K562 (cell line): ENCODE measurements around the gene PDZK1IP1. TPM values are rescaled to one million over a fixed set of nuclear protein-coding genes. Genes with fewer than 3 reads are reported as not detected.
A peak's percentile ranks its signal among the peaks of the same experiment; 100 is the strongest.

Experiments
- CBFA2T3 ChIP-seq: fragments of 450-650 bp; IDR thresholded peaks from 2 replicates; pipeline ENCODE4 v1.6.1; 2017
- CC2D1A ChIP-seq: fragments of 450-650 bp; IDR thresholded peaks from 2 replicates; pipeline ENCODE4 v1.6.1; 2017; ENCODE audit warnings: mild to moderate bottlenecking
- HOXB6 ChIP-seq: fragments of 250-450 bp; sonication (Bioruptor Pico); IDR thresholded peaks from 2 replicates; pipeline ENCODE4 v1.5.1; 2022; ENCODE audit warnings: mild to moderate bottlenecking, borderline replicate concordance
- IFI16 ChIP-seq: fragments of 250-450 bp; sonication (Bioruptor Pico); IDR thresholded peaks from 2 replicates; pipeline ENCODE4 v2.1.2; 2022; ENCODE audit warnings: mild to moderate bottlenecking, inconsistent platforms
- KLF10 ChIP-seq: fragments of 250-450 bp; sonication (Bioruptor Pico); IDR thresholded peaks from 2 replicates; pipeline ENCODE4 v1.6.1; 2021; ENCODE audit warnings: matching md5 sums
- MEF2D ChIP-seq: conservative IDR thresholded peaks from 2 replicates; pipeline ENCODE4 v1.6.1; 2016; ENCODE audit warnings: low read depth, missing genetic modification characterization, missing compliant biosample characterization
- PHTF2 ChIP-seq: fragments of 250-450 bp; sonication (Bioruptor Pico); IDR thresholded peaks from 2 replicates; pipeline ENCODE4 v1.5.0; 2021; ENCODE audit warnings: mild to moderate bottlenecking
- RBM22 ChIP-seq: fragments of 200-400 bp; formaldehyde crosslinking; IDR thresholded peaks from 2 replicates; pipeline ENCODE4 v1.6.1; 2018; ENCODE audit warnings: low read length, low read depth; ENCODE audit not compliant: poor library complexity, severe bottlenecking
- SIRT6 ChIP-seq: IDR thresholded peaks from one replicate; pipeline ENCODE4 v1.6.1; 2012; ENCODE audit warnings: low read depth, mild to moderate bottlenecking, control low read depth, inconsistent platforms, low read length, moderate library complexity
- SP2 ChIP-seq: IDR thresholded peaks from 2 replicates; pipeline ENCODE4 v1.6.1; 2011; ENCODE audit warnings: mild to moderate bottlenecking, low read depth, low read length, moderate library complexity; ENCODE audit not compliant: poor library complexity, severe bottlenecking; ENCODE audit errors: extremely low read depth
- ZNF384 ChIP-seq: IDR thresholded peaks from 2 replicates; pipeline ENCODE4 v1.6.1; 2012; ENCODE audit warnings: low read depth, low read length, improper control_type of control experiment
- ZNF75A ChIP-seq: fragments of 450-650 bp; formaldehyde crosslinking; IDR thresholded peaks from 2 replicates; pipeline ENCODE4 v1.4.0; 2020; ENCODE audit warnings: mild to moderate bottlenecking
- ZNF785 ChIP-seq: fragments of 250-450 bp; sonication (Bioruptor Pico); IDR thresholded peaks from 2 replicates; pipeline ENCODE4 v1.4.0; 2020; ENCODE audit warnings: mild to moderate bottlenecking
- polyA plus RNA-seq, 8 experiments: library from polyadenylated mRNA; depleted of rRNA in 4 of 8; stranded (reverse) in 5 of 8; unstranded in 3 of 8; fragments of >200 nt; fragmentation: Nextera tagmentation in 2 of 8; fragmentation: Illumina TruSeq in 1 of 8; extraction: Ambion mirVana in 2 of 8; extraction: Trizol in 1 of 8; gene quantifications; 2 replicates each; pipeline versions ENCODE4 v1.2.1 to v1.2.3, GENCODE V29; 2011 to 2014; ENCODE audit warnings: inconsistent platforms in 1 of 8, missing spikeins in 1 of 8
- total RNA-seq, 7 experiments: library from RNA; depleted of rRNA in 6 of 7; stranded (reverse); fragments of >200 nt in 6 of 7; fragmentation: Illumina TruSeq in 2 of 7; extraction: Trizol in 2 of 7; gene quantifications; 2 replicates each; pipeline versions ENCODE4 v1.2.1 to v1.2.3, GENCODE V29; 2011 to 2021; ENCODE audit warnings: low replicate concordance in 1 of 7
- TF ChIP-seq, protein P1 (sequence below): fragments of 250-450 bp; sonication (Bioruptor Pico); IDR thresholded peaks from 2 replicates; pipeline ENCODE4 v1.4.0; 2020; ENCODE audit warnings: mild to moderate bottlenecking, moderate library complexity, borderline replicate concordance
- TF ChIP-seq, protein P2 (sequence below): fragments of 450-650 bp; IDR thresholded peaks from 2 replicates; pipeline ENCODE4 v1.6.1; 2018; ENCODE audit warnings: mild to moderate bottlenecking, low read depth; ENCODE audit not compliant: partially characterized antibody
- TF ChIP-seq, protein P3 (sequence below): fragments of 250-450 bp; sonication (Bioruptor Pico); IDR thresholded peaks from 2 replicates; pipeline ENCODE4 v1.5.0; 2021; ENCODE audit warnings: mild to moderate bottlenecking, borderline replicate concordance

The PDZK1IP1 gene
- total and polyA plus RNA-seq, 9 of the 15 experiments (the other 6 are each of a cell fraction or from before 2014, with no cell fraction given): 0.17 to 0.68 (median 0.53) TPM; not detected in 2

DNA sequence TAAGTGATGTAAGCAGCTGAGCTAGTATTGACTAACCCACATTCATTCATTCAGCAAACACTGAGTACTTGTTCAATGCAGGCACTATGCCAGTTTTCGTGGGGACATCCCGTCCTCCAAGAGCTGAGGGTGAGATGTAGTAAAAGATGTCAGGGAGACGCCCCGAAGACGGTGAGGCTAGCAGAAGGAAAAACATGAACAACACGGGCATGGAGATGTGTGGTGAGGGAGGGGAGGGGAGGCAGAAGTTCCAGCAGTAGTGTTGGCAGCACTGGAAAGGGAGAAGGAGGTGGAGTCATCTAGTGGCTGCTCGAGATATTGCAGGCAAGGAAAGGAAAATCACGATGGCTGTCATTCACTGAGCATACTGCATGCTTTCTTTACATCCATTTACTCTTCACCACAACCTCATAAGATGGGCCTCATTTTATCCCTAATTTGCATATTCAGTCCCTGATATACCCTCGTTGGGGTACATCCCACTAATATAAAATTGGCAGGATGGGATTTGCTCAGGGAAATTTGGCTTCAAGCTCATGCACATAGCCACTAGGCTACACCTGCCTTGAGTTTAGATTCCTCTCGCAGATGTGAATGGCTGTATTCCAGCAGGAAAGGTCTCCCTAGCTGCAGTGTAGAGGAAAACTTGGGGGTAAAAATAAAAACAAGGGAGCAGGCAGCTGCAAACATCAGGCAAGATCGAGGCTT is 14.5 kb downstream of the PDZK1IP1 start (continued):
- TF ChIP-seq ZNF384 (no peak), KLF10 (CRISPR knock-in tag) (no peak), ZNF785 (CRISPR knock-in tag) (no peak), PHTF2 (no peak), SIRT6 (no peak), CBFA2T3 (no peak), CC2D1A (peak; percentile 58; the same call in 1 of the 2 replicates), IFI16 (no peak), ZNF75A (CRISPR knock-in tag) (no peak), MEF2D (tag) (no peak), HOXB6 (CRISPR knock-in tag) (no peak), SP2 (no peak), RBM22 (no peak)
- TF ChIP-seq, protein P1, sequence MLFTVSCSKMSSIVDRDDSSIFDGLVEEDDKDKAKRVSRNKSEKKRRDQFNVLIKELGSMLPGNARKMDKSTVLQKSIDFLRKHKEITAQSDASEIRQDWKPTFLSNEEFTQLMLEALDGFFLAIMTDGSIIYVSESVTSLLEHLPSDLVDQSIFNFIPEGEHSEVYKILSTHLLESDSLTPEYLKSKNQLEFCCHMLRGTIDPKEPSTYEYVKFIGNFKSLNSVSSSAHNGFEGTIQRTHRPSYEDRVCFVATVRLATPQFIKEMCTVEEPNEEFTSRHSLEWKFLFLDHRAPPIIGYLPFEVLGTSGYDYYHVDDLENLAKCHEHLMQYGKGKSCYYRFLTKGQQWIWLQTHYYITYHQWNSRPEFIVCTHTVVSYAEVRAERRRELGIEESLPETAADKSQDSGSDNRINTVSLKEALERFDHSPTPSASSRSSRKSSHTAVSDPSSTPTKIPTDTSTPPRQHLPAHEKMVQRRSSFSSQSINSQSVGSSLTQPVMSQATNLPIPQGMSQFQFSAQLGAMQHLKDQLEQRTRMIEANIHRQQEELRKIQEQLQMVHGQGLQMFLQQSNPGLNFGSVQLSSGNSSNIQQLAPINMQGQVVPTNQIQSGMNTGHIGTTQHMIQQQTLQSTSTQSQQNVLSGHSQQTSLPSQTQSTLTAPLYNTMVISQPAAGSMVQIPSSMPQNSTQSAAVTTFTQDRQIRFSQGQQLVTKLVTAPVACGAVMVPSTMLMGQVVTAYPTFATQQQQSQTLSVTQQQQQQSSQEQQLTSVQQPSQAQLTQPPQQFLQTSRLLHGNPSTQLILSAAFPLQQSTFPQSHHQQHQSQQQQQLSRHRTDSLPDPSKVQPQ (CRISPR knock-in tag): no peak
- TF ChIP-seq, protein P2, sequence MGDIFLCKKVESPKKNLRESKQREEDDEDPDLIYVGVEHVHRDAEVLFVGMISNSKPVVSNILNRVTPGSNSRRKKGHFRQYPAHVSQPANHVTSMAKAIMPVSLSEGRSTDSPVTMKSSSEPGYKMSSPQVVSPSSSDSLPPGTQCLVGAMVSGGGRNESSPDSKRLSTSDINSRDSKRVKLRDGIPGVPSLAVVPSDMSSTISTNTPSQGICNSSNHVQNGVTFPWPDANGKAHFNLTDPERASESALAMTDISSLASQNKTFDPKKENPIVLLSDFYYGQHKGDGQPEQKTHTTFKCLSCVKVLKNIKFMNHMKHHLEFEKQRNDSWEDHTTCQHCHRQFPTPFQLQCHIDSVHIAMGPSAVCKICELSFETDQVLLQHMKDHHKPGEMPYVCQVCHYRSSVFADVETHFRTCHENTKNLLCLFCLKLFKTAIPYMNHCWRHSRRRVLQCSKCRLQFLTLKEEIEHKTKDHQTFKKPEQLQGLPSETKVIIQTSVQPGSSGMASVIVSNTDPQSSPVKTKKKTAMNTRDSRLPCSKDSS: no peak
- TF ChIP-seq, protein P3, sequence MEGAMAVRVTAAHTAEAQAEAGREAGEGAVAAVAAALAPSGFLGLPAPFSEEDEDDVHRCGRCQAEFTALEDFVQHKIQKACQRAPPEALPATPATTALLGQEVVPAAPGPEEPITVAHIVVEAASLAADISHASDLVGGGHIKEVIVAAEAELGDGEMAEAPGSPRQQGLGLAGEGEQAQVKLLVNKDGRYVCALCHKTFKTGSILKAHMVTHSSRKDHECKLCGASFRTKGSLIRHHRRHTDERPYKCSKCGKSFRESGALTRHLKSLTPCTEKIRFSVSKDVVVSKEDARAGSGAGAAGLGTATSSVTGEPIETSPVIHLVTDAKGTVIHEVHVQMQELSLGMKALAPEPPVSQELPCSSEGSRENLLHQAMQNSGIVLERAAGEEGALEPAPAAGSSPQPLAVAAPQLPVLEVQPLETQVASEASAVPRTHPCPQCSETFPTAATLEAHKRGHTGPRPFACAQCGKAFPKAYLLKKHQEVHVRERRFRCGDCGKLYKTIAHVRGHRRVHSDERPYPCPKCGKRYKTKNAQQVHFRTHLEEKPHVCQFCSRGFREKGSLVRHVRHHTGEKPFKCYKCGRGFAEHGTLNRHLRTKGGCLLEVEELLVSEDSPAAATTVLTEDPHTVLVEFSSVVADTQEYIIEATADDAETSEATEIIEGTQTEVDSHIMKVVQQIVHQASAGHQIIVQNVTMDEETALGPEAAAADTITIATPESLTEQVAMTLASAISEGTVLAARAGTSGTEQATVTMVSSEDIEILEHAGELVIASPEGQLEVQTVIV: no peak
- TF ChIP-seq, all 486 proteins: peak for 36
